H9 (cell line): Measurements from ENCODE around the gene THRAP3. TPM values are rescaled to one million over a fixed set of nuclear protein-coding genes. Genes with fewer than 3 reads are reported as not detected.

Experiments used
- DNase-seq: peaks from one replicate; pipeline ENCODE4 v3.0.0-alpha.2; 2017
- H2AFZ ChIP-seq: one replicate; pipeline ENCODE4 v1.6.1; 2013; ENCODE audit warnings: mild to moderate bottlenecking, low read length, control low read depth, moderate library complexity
- H2AK5ac ChIP-seq: 2 replicates; pipeline ENCODE4 v1.6.1; 2013; ENCODE audit warnings: low read length, control low read depth, mixed read lengths; ENCODE audit not compliant: insufficient read length
- H2BK120ac ChIP-seq: one replicate; pipeline ENCODE4 v1.6.1; 2013; ENCODE audit warnings: low read depth, mild to moderate bottlenecking, low read length, control low read depth, inconsistent platforms; ENCODE audit not compliant: poor library complexity, severe bottlenecking
- H2BK12ac ChIP-seq: 2 replicates; pipeline ENCODE4 v1.6.1; 2013; ENCODE audit warnings: low read length, control low read depth, mixed read lengths, low read depth; ENCODE audit not compliant: insufficient read length
- H2BK15ac ChIP-seq: 2 replicates; pipeline ENCODE4 v1.6.1; 2013; ENCODE audit warnings: low read depth, low read length, control low read depth
- H2BK20ac ChIP-seq: one replicate; pipeline ENCODE4 v1.6.1; 2013; ENCODE audit warnings: low read depth, mild to moderate bottlenecking, low read length, control low read depth, inconsistent platforms; ENCODE audit not compliant: poor library complexity, severe bottlenecking
- H2BK5ac ChIP-seq: 2 replicates; pipeline ENCODE4 v1.6.1; 2013; ENCODE audit warnings: low read length, control low read depth, mixed read lengths; ENCODE audit not compliant: insufficient read length
- H3K14ac ChIP-seq: 2 replicates; pipeline ENCODE4 v1.6.1; 2013; ENCODE audit warnings: low read length, control low read depth; ENCODE audit not compliant: insufficient read depth
- H3K18ac ChIP-seq: 2 replicates; pipeline ENCODE4 v1.6.1; 2013; ENCODE audit warnings: low read depth, mild to moderate bottlenecking, mixed read lengths, low read length, control low read depth; ENCODE audit not compliant: insufficient read length
- H3K23ac ChIP-seq: 2 replicates; pipeline ENCODE4 v1.6.1; 2013; ENCODE audit warnings: low read length, control low read depth, mixed read lengths, low read depth; ENCODE audit not compliant: insufficient read length
- H3K23me2 ChIP-seq: 2 replicates; pipeline ENCODE4 v1.6.1; 2013; ENCODE audit warnings: low read depth, mild to moderate bottlenecking, mixed read lengths, low read length, control low read depth; ENCODE audit not compliant: insufficient read length, poor library complexity, severe bottlenecking
- H3K27ac ChIP-seq: 2 replicates; pipeline ENCODE4 v1.5.1; 2013; ENCODE audit warnings: low read length, control low read depth, mixed read lengths, low read depth; ENCODE audit not compliant: insufficient read length
- H3K27me3 ChIP-seq: 2 replicates; pipeline ENCODE4 v1.6.1; 2013; ENCODE audit warnings: low read length, control low read depth, inconsistent platforms; ENCODE audit not compliant: insufficient read depth
- H3K4ac ChIP-seq: 2 replicates; pipeline ENCODE4 v1.6.1; 2013; ENCODE audit warnings: low read depth, mild to moderate bottlenecking, control low read depth, inconsistent platforms, low read length, moderate library complexity
- H3K4me1 ChIP-seq: 2 replicates; pipeline ENCODE4 v1.6.1; 2013; ENCODE audit warnings: low read length, control low read depth, inconsistent platforms; ENCODE audit not compliant: insufficient read depth
- H3K4me2 ChIP-seq: 2 replicates; pipeline ENCODE4 v1.6.1; 2013; ENCODE audit warnings: low read length, control low read depth, mixed read lengths; ENCODE audit not compliant: insufficient read length, insufficient read depth
- H3K56ac ChIP-seq: 2 replicates; pipeline ENCODE4 v1.6.1; 2013; ENCODE audit warnings: low read depth, mild to moderate bottlenecking, mixed read lengths, low read length, control low read depth; ENCODE audit not compliant: insufficient read length
- H3K79me1 ChIP-seq: 2 replicates; pipeline ENCODE4 v1.6.1; 2013; ENCODE audit warnings: low read depth, mild to moderate bottlenecking, moderate library complexity, low read length, control low read depth, inconsistent platforms; ENCODE audit not compliant: insufficient read depth, poor library complexity, severe bottlenecking
- H3K79me2 ChIP-seq: 2 replicates; pipeline ENCODE4 v1.6.1; 2013; ENCODE audit warnings: low read length, control low read depth, inconsistent platforms; ENCODE audit not compliant: insufficient read depth
- H3K9ac ChIP-seq: 2 replicates; pipeline ENCODE4 v1.6.1; 2013; ENCODE audit warnings: low read length, control low read depth, mixed read lengths; ENCODE audit not compliant: insufficient read length; ENCODE audit errors: extremely low read depth
- H3K9me3 ChIP-seq: one replicate; pipeline ENCODE4 v1.6.1; 2013; ENCODE audit warnings: low read depth, low read length, inconsistent platforms; ENCODE audit not compliant: control insufficient read depth
- H3T11ph ChIP-seq: one replicate; pipeline ENCODE4 v1.6.1; 2013; ENCODE audit warnings: mild to moderate bottlenecking, low read length, control low read depth, inconsistent platforms
- H4K20me1 ChIP-seq: one replicate; pipeline ENCODE4 v1.6.1; 2013; ENCODE audit not compliant: control insufficient read depth, insufficient read length, insufficient read depth
- H4K5ac ChIP-seq: 2 replicates; pipeline ENCODE4 v1.6.1; 2013; ENCODE audit warnings: low read depth, mild to moderate bottlenecking, mixed read lengths, low read length, control low read depth; ENCODE audit not compliant: insufficient read length
- H4K8ac ChIP-seq: replicated peaks from 2 replicates; pipeline ENCODE4 v1.6.1; 2013; ENCODE audit warnings: low read length, control low read depth, mixed read lengths, low read depth; ENCODE audit not compliant: insufficient read length
- H4K91ac ChIP-seq: 2 replicates; pipeline ENCODE4 v1.6.1; 2013; ENCODE audit warnings: low read depth, mild to moderate bottlenecking, moderate library complexity, mixed read lengths, low read length, control low read depth; ENCODE audit not compliant: insufficient read length
- H3K27ac Mint-ChIP-seq, 3 experiments: 2 replicates in 2 of 3; 3 replicates in 1 of 3; pipeline ENCODE4 v1.8.0; 2020 to 2021; ENCODE audit warnings: mixed read lengths in 3 of 3, mild to moderate bottlenecking in 1 of 3, moderate library complexity in 1 of 3
- H3K27me3 Mint-ChIP-seq: 2 replicates; pipeline ENCODE4 v1.8.0; 2021; ENCODE audit warnings: low read depth, mild to moderate bottlenecking, moderate library complexity, mixed read lengths
- H3K36me3 Mint-ChIP-seq, 3 experiments: 2 replicates in 2 of 3; 3 replicates in 1 of 3; pipeline ENCODE4 v1.8.0; 2020 to 2021; ENCODE audit warnings: low read depth in 3 of 3, mixed read lengths in 3 of 3; ENCODE audit not compliant: insufficient read depth in 1 of 3
- H3K4me1 Mint-ChIP-seq, 2 experiments: 2 replicates each; pipeline ENCODE4 v1.8.0; 2020; ENCODE audit warnings: mixed read lengths in 2 of 2
- H3K4me3 Mint-ChIP-seq, 2 experiments: 2 replicates in 1 of 2; 3 replicates in 1 of 2; pipeline ENCODE4 v1.8.0; 2020 to 2021; ENCODE audit warnings: mild to moderate bottlenecking in 2 of 2, mixed read lengths in 2 of 2, moderate library complexity in 1 of 2
- H3K9me3 Mint-ChIP-seq, 2 experiments: 2 replicates in 1 of 2; 3 replicates in 1 of 2; pipeline ENCODE4 v1.8.0; 2020; ENCODE audit warnings: mild to moderate bottlenecking in 2 of 2, mixed read lengths in 2 of 2, moderate library complexity in 1 of 2
- WGBS: extraction: QIAGEN DNeasy Blood & Tissue Kit; methylation state at CpG from one replicate; pipeline ENCODE4 v1.1.7; 2013; ENCODE audit warnings: missing lambda C conversion rate, low lambda C conversion rate, mixed read lengths; ENCODE audit not compliant: insufficient read length; ENCODE audit errors: extremely low coverage; 5-methylcytosine and 5-hydroxymethylcytosine counted together
- total RNA-seq: library from RNA; stranded (reverse); gene quantifications from 2 replicates; pipeline ENCODE4 v1.2.1, GENCODE V29; 2021
- TF ChIP-seq, protein P1 (sequence below): fragments of 200-600 bp; sonication (generic); conservative IDR thresholded peaks from 3 replicates; pipeline ENCODE4 v1.8.0; 2021; ENCODE audit warnings: antibody characterized with exemption, mild to moderate bottlenecking

THRAP3 gene
- total RNA-seq, 1 experiment from 2014 or later, result 186 TPM

DNA sequence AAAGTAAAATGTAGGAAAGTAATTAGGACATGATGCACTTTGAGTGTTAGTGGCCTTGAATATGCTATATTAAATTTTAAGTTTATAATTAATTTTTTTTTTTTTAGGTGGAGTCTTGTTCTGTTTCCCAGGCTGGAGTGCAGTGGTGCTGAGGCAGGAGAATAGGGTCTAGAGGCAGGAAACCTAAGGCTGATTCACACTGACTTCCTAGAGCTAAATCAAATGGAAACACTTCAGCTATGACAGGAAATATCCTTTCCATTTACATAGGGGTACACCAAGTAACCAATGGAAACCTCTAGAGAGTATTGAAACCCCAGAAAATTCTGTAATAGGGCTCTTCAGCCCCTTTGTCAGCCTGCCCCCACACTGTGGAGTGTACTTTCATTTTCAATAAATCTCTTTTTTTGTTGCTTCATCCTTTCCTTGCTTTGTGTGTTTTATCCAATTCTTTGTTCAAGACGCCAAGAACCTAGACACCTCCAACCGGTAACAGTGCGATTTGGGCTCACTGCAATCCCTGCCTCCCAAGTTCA, 17.9 kb upstream of the THRAP3 start:
- Histone ChIP-seq H3K23ac (no peak overlapping the region), H3K14ac (no peak overlapping the region), H3T11ph (no peak overlapping the region), H3K23me2 (no peaks in the 10 kb centered on the region), H3K9ac (no peak overlapping the region), H4K5ac (no peak overlapping the region), H4K91ac (no peak overlapping the region), H2BK20ac (no peak overlapping the region), H3K56ac (no peak overlapping the region), H3K79me2 (no peaks in the 10 kb centered on the region), H2BK12ac (no peak overlapping the region), H2BK120ac (no peak overlapping the region), H2BK15ac (no peak overlapping the region), H2AFZ (no peak overlapping the region), H3K79me1 (no peaks in the 10 kb centered on the region), H3K4ac (no peak overlapping the region), H3K27me3 (no peaks in the 10 kb centered on the region), H3K4me1 (no peaks in the 10 kb centered on the region; the same call in 1 of the 2 replicates), H2AK5ac (no peak overlapping the region), H4K8ac (no peak overlapping the region), H3K4me2 (no peak overlapping the region), H2BK5ac (no peak overlapping the region), H3K18ac (no peak overlapping the region), H3K27ac (no peak overlapping the region), H3K9me3 (no peaks in the 10 kb centered on the region), H4K20me1 (no peaks in the 10 kb centered on the region)
- TF ChIP-seq, protein P1, sequence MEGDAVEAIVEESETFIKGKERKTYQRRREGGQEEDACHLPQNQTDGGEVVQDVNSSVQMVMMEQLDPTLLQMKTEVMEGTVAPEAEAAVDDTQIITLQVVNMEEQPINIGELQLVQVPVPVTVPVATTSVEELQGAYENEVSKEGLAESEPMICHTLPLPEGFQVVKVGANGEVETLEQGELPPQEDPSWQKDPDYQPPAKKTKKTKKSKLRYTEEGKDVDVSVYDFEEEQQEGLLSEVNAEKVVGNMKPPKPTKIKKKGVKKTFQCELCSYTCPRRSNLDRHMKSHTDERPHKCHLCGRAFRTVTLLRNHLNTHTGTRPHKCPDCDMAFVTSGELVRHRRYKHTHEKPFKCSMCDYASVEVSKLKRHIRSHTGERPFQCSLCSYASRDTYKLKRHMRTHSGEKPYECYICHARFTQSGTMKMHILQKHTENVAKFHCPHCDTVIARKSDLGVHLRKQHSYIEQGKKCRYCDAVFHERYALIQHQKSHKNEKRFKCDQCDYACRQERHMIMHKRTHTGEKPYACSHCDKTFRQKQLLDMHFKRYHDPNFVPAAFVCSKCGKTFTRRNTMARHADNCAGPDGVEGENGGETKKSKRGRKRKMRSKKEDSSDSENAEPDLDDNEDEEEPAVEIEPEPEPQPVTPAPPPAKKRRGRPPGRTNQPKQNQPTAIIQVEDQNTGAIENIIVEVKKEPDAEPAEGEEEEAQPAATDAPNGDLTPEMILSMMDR, result no peak
- no peaks in the 10 kb centered on the region; the same call in 1 of the 2 replicates for H3K27me3 Mint-ChIP-seq
- H3K36me3 Mint-ChIP-seq, result no peaks in the 10 kb centered on the region
- H3K27ac Mint-ChIP-seq, result no peak overlapping the region; a peak in 1 of 7 replicates
- no peak overlapping the region for H3K4me3 Mint-ChIP-seq
- H3K9me3 Mint-ChIP-seq, result no peaks in the 10 kb centered on the region
- peaks cover 12 to 18% of the 10 kb centered on the region in 2 experiments for H3K4me1 Mint-ChIP-seq
- no peak for DNase-seq
- no CpG with 5 or more reads among the region's 3 CpGs for WGBS
